B cell (primary cell): ENCODE results near the gene PCGF2.

Experiments used
- EZH2 ChIP-seq: IDR thresholded peaks from 2 replicates; pipeline ENCODE4 v1.6.1; 2012; ENCODE audit warnings: borderline replicate concordance, low read depth, mild to moderate bottlenecking, moderate library complexity, low read length; ENCODE audit not compliant: insufficient read depth, poor library complexity, severe bottlenecking
- TF ChIP-seq, protein P1 (sequence below): fragments of 200-600 bp; IDR thresholded peaks from one replicate; pipeline ENCODE4 v1.8.0; 2022; ENCODE audit warnings: antibody characterized with exemption, mild to moderate bottlenecking

DNA sequence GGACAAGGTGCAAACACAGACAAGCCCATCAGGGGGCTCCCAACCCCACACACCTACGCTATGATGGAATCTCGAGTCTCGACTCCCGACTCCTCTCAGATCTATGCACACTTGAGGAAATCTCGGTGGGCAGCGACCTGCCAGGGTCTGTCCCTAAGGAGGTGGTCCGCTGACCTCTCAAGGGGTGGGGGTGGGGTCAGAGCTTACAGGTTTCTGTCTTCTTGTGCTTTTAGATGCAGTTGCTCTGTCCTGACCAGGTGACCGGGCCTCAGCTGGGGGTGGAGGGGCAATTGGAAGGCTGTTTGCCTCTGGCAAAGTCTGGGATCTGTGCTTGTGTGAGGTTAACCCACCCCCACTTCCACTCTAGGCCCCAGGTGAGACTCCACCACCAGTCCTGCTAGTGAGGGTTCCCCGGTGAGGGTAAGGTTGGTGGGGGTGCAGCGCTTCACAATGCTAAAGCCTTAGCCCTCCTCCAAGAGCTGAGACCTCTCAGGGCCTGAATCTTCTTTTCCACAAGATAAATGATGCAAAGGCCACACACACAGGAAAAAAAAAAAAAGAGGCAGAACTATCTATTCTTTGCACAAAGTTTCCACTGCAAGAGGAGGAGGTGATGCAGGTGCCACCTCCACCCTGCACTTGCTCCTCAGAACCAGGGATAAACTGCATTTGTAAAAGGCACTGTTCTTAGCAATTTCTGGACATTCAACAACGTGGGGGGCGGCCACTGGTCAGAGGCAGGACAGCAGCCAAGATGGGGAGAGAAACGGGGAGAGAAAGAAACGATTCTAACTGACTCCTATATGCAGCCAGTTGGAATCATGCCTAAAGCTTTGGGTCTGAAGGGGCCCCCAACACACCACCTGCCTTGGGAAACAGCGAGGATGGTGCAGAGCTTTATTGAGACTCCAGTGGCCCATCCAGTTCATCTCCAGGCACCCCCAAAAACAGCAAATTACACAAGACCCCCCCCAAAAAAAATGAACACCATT, 13.9 kb downstream of the PCGF2 start:
- TF ChIP-seq, protein P1, sequence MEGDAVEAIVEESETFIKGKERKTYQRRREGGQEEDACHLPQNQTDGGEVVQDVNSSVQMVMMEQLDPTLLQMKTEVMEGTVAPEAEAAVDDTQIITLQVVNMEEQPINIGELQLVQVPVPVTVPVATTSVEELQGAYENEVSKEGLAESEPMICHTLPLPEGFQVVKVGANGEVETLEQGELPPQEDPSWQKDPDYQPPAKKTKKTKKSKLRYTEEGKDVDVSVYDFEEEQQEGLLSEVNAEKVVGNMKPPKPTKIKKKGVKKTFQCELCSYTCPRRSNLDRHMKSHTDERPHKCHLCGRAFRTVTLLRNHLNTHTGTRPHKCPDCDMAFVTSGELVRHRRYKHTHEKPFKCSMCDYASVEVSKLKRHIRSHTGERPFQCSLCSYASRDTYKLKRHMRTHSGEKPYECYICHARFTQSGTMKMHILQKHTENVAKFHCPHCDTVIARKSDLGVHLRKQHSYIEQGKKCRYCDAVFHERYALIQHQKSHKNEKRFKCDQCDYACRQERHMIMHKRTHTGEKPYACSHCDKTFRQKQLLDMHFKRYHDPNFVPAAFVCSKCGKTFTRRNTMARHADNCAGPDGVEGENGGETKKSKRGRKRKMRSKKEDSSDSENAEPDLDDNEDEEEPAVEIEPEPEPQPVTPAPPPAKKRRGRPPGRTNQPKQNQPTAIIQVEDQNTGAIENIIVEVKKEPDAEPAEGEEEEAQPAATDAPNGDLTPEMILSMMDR = peak; percentile 15
- no peak for TF ChIP-seq EZH2
